GM23338 (cell line): ENCODE results near the gene RNF40. TPM values are rescaled to one million over a fixed set of nuclear protein-coding genes. Genes with fewer than 3 reads are reported as not detected.

ENCODE experiments used
- ATAC-seq: fragments of 200-7000 bp; cut with Tn5 transposase; 3 replicates; pipeline ENCODE4 v1.9.1; 2020
- DNase-seq: peaks from one replicate; pipeline ENCODE4 v3.0.0-alpha.2; 2015; ENCODE audit warnings: low spot score
- H2AFZ ChIP-seq: fragments of 200-600 bp; sonication (generic); 2 replicates; pipeline ENCODE4 v1.8.0; 2016; ENCODE audit warnings: antibody characterized with exemption, mild to moderate bottlenecking, moderate library complexity
- H3F3A ChIP-seq: fragments of 200-600 bp; sonication (generic); replicated peaks from 2 replicates; pipeline ENCODE4 v1.8.0; 2017; ENCODE audit warnings: antibody characterized with exemption, mixed run types, low read depth
- H3K27ac ChIP-seq: fragments of 200-600 bp; sonication (generic); 2 replicates; pipeline ENCODE4 v1.6.1; 2016; ENCODE audit warnings: low read depth
- H3K27me3 ChIP-seq: fragments of 200-600 bp; sonication (generic); 2 replicates; pipeline ENCODE4 v1.8.0; 2016; ENCODE audit warnings: mild to moderate bottlenecking, mixed run types, moderate library complexity; ENCODE audit not compliant: insufficient read depth
- H3K36me3 ChIP-seq: fragments of 200-600 bp; sonication (generic); 2 replicates; pipeline ENCODE4 v1.8.0; 2016; ENCODE audit warnings: mild to moderate bottlenecking; ENCODE audit not compliant: insufficient read depth
- H3K4me1 ChIP-seq: fragments of 200-600 bp; sonication (generic); 2 replicates; pipeline ENCODE4 v1.8.0; 2016; ENCODE audit warnings: mild to moderate bottlenecking, moderate library complexity; ENCODE audit not compliant: insufficient read depth
- H3K4me2 ChIP-seq: fragments of 200-600 bp; sonication (generic); 2 replicates; pipeline ENCODE4 v1.7.1; 2017; ENCODE audit warnings: mixed run types
- H3K4me3 ChIP-seq: fragments of 200-600 bp; sonication (generic); 2 replicates; pipeline ENCODE4 v1.6.1; 2016; ENCODE audit warnings: mixed run types
- H3K79me2 ChIP-seq: fragments of 200-600 bp; sonication (generic); replicated peaks from 2 replicates; pipeline ENCODE4 v1.8.0; 2017; ENCODE audit warnings: mild to moderate bottlenecking; ENCODE audit not compliant: insufficient read depth
- H3K9me2 ChIP-seq: fragments of 200-600 bp; sonication (generic); 2 replicates; pipeline ENCODE4 v1.8.0; 2017; ENCODE audit not compliant: insufficient read depth
- H4K20me1 ChIP-seq: fragments of 200-600 bp; sonication (generic); replicated peaks from 2 replicates; pipeline ENCODE4 v1.8.0; 2017; ENCODE audit warnings: mild to moderate bottlenecking; ENCODE audit not compliant: insufficient read depth
- H3K27ac Mint-ChIP-seq: 2 replicates; pipeline ENCODE4 v1.8.0; 2020; ENCODE audit warnings: inconsistent platforms, mild to moderate bottlenecking, moderate library complexity, mixed read lengths
- H3K27me3 Mint-ChIP-seq: 3 replicates; pipeline ENCODE4 v1.8.0; 2022; ENCODE audit warnings: low read depth, mild to moderate bottlenecking, moderate library complexity, mixed read lengths, inconsistent platforms; ENCODE audit not compliant: insufficient read depth, poor library complexity
- H3K36me3 Mint-ChIP-seq: 3 replicates; pipeline ENCODE4 v1.8.0; 2021; ENCODE audit warnings: low read depth, mild to moderate bottlenecking, inconsistent platforms, moderate library complexity, mixed read lengths
- H3K4me1 Mint-ChIP-seq: 3 replicates; pipeline ENCODE4 v1.8.0; 2020; ENCODE audit warnings: mild to moderate bottlenecking, inconsistent platforms, mixed read lengths
- H3K4me3 Mint-ChIP-seq: 3 replicates; pipeline ENCODE4 v1.8.0; 2021; ENCODE audit warnings: moderate library complexity, mild to moderate bottlenecking, inconsistent platforms, mixed read lengths
- H3K9me3 Mint-ChIP-seq: 3 replicates; pipeline ENCODE4 v1.8.0; 2020; ENCODE audit warnings: moderate library complexity, mild to moderate bottlenecking, inconsistent platforms, mixed read lengths
- EZH2phosphoT487 ChIP-seq: fragments of 200-600 bp; sonication (generic); IDR thresholded peaks from one replicate; pipeline ENCODE4 v1.8.1; 2018; ENCODE audit warnings: antibody characterized with exemption; ENCODE audit not compliant: unreplicated experiment
- NANOG ChIP-seq: IDR thresholded peaks from 2 replicates; pipeline ENCODE4 v1.6.1; 2016; ENCODE audit warnings: antibody characterized with exemption, borderline replicate concordance
- ZNF114 ChIP-seq: fragments of 250-450 bp; sonication (Bioruptor Pico); IDR thresholded peaks from 2 replicates; pipeline ENCODE4 v1.5.0; 2020; ENCODE audit warnings: mild to moderate bottlenecking, moderate library complexity
- polyA plus RNA-seq: library from polyadenylated mRNA; unstranded; fragments of >200 nt; fragmentation: Nextera tagmentation; extraction: Ambion mirVana; gene quantifications from 2 replicates; pipeline ENCODE4 v1.2.1, GENCODE V29; 2016
- total RNA-seq: library from RNA; depleted of rRNA; stranded (reverse); fragments of >200 nt; shearing (Covaris generic); gene quantifications from 2 replicates; pipeline ENCODE4 v1.2.3, GENCODE V29; 2014
- TF ChIP-seq, protein P1 (sequence below): fragments of 250-450 bp; sonication (Bioruptor Pico); IDR thresholded peaks from 2 replicates; pipeline ENCODE4 v1.5.0; 2020; ENCODE audit warnings: mild to moderate bottlenecking, moderate library complexity

The RNF40 gene
- total and polyA plus RNA-seq, 2 experiments from 2014 or later, result 36.0 to 78.5 TPM

DNA sequence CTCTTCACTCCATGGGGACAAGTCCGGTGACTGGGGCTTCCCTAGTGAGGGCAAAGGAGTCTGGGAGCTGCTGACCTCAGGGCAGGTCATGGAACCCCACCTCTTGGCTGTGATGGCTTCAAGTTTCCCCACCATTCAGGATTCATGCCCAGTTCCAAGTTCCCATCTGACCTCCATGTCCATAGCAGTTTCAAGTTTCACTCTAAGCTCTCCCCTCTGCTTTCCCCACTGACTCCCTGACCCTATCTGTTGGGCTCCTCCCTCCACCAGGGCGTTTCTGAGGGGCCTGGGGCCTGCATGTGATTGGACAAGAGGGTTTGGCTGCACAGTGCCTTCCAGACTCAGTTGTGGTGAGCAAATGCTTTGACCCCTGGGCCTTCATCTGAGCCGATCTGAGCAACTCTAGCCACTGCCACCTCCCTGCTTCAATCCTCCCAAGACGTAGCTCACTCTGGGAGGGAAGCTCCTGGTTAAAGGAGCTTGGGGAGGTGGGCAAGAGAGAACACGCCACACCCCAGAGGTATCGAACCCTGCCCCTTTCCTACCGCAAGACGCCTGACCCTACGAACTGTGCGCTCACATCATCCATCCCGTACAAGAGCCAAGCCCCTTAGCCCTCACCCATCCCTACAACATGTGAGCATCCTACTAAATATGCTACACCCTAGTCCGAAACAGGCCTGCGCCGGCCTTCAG, 16.6 kb downstream of the RNF40 start:
- ATAC-seq (peak; percentile 37), DNase-seq (peak; percentile 71)
- Mint-ChIP-seq H3K4me1 (peaks cover 23% of the 10 kb centered on the region), H3K9me3 (no peaks in the 10 kb centered on the region), H3K36me3 (peaks cover 40% of the 10 kb centered on the region), H3K27me3 (peaks cover 35% of the 10 kb centered on the region), H3K27ac (peak overlapping the region; percentile 88), H3K4me3 (peak overlapping the region; percentile 38; the same call in 2 of the 3 replicates)
- Histone ChIP-seq H3K4me2 (no peak overlapping the region), H3K9me2 (no peaks in the 10 kb centered on the region), H3K4me1 (no peaks in the 10 kb centered on the region; the same call in 1 of the 2 replicates), H3K4me3 (no peak overlapping the region), H3K79me2 (no peaks in the 10 kb centered on the region), H3K27me3 (no peaks in the 10 kb centered on the region), H3F3A (peaks cover 23% of the 10 kb centered on the region), H4K20me1 (peaks cover 5% of the 10 kb centered on the region), H3K27ac (no peak overlapping the region), H3K36me3 (peaks cover 4% of the 10 kb centered on the region), H2AFZ (no peak overlapping the region)
- TF ChIP-seq EZH2phosphoT487 (no peak), NANOG (no peak), ZNF114 (CRISPR knock-in tag) (no peak)

GRCh38 chr16:30779596-30779995, 17.5 kb downstream of the RNF40 start:
- Histone ChIP-seq H3K27me3 (no peaks in the 10 kb centered on the region), H3K36me3 (peaks cover 3% of the 10 kb centered on the region; the same call in 1 of the 2 replicates), H3K4me1 (no peaks in the 10 kb centered on the region; the same call in 1 of the 2 replicates), H2AFZ (no peak overlapping the region), H3K9me2 (no peaks in the 10 kb centered on the region), H3K27ac (no peak overlapping the region), H3K4me2 (no peak overlapping the region), H4K20me1 (peaks cover 5% of the 10 kb centered on the region), H3K4me3 (no peak overlapping the region), H3K79me2 (no peaks in the 10 kb centered on the region), H3F3A (peaks cover 18% of the 10 kb centered on the region)
- H3K36me3 Mint-ChIP-seq, result peaks cover 31% of the 10 kb centered on the region
- H3K27ac Mint-ChIP-seq, result no peak overlapping the region
- no peak for TF ChIP-seq EZH2phosphoT487
- TF ChIP-seq, protein P1, sequence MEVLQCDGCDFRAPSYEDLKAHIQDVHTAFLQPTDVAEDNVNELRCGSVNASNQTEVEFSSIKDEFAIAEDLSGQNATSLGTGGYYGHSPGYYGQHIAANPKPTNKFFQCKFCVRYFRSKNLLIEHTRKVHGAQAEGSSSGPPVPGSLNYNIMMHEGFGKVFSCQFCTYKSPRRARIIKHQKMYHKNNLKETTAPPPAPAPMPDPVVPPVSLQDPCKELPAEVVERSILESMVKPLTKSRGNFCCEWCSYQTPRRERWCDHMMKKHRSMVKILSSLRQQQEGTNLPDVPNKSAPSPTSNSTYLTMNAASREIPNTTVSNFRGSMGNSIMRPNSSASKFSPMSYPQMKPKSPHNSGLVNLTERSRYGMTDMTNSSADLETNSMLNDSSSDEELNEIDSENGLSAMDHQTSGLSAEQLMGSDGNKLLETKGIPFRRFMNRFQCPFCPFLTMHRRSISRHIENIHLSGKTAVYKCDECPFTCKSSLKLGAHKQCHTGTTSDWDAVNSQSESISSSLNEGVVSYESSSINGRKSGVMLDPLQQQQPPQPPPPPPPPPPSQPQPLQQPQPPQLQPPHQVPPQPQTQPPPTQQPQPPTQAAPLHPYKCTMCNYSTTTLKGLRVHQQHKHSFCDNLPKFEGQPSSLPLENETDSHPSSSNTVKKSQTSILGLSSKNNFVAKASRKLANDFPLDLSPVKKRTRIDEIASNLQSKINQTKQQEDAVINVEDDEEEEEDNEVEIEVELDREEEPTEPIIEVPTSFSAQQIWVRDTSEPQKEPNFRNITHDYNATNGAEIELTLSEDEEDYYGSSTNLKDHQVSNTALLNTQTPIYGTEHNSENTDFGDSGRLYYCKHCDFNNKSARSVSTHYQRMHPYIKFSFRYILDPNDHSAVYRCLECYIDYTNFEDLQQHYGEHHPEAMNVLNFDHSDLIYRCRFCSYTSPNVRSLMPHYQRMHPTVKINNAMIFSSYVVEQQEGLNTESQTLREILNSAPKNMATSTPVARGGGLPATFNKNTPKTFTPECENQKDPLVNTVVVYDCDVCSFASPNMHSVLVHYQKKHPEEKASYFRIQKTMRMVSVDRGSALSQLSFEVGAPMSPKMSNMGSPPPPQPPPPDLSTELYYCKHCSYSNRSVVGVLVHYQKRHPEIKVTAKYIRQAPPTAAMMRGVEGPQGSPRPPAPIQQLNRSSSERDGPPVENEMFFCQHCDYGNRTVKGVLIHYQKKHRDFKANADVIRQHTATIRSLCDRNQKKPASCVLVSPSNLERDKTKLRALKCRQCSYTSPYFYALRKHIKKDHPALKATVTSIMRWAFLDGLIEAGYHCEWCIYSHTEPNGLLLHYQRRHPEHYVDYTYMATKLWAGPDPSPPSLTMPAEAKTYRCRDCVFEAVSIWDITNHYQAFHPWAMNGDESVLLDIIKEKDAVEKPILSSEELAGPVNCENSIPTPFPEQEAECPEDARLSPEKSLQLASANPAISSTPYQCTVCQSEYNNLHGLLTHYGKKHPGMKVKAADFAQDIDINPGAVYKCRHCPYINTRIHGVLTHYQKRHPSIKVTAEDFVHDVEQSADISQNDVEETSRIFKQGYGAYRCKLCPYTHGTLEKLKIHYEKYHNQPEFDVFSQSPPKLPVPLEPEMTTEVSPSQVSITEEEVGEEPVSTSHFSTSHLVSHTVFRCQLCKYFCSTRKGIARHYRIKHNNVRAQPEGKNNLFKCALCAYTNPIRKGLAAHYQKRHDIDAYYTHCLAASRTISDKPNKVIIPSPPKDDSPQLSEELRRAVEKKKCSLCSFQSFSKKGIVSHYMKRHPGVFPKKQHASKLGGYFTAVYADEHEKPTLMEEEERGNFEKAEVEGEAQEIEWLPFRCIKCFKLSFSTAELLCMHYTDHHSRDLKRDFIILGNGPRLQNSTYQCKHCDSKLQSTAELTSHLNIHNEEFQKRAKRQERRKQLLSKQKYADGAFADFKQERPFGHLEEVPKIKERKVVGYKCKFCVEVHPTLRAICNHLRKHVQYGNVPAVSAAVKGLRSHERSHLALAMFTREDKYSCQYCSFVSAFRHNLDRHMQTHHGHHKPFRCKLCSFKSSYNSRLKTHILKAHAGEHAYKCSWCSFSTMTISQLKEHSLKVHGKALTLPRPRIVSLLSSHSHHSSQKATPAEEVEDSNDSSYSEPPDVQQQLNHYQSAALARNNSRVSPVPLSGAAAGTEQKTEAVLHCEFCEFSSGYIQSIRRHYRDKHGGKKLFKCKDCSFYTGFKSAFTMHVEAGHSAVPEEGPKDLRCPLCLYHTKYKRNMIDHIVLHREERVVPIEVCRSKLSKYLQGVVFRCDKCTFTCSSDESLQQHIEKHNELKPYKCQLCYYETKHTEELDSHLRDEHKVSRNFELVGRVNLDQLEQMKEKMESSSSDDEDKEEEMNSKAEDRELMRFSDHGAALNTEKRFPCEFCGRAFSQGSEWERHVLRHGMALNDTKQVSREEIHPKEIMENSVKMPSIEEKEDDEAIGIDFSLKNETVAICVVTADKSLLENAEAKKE (CRISPR knock-in tag), result no peak
- no peak for DNase-seq
- peaks cover 23% of the 10 kb centered on the region for H3K4me1 Mint-ChIP-seq
- H3K4me3 Mint-ChIP-seq, result no peak overlapping the region; the same call in 2 of the 3 replicates
- ATAC-seq, result no peak
- peaks cover 35% of the 10 kb centered on the region for H3K27me3 Mint-ChIP-seq
- H3K9me3 Mint-ChIP-seq, result no peaks in the 10 kb centered on the region
